ENCODE results near the gene EML6. TPM values are rescaled to one million over a fixed set of nuclear protein-coding genes. Genes with fewer than 3 reads are reported as not detected.

EML6 gene
- total RNA-seq, 1 experiment from 2014 or later: 5.2 TPM

GRCh38 chr2:54699665-54700064, 23.8 kb upstream of the EML6 start:
- no peak for TF ChIP-seq CTCF (IDR thresholded peaks at IDR 0.05; ENCODE audit: insufficient read depth in 1 of 2, low read depth in 1 of 2, low read length in 1 of 2, severe bottlenecking in 1 of 2, unreplicated experiment in 1 of 2)
- ChIA-PET POLR2A (no interaction called here), CTCF (no interaction called here)
- H3K27ac Mint-ChIP-seq (ENCODE audit: unreplicated experiment): no peak overlapping the region
- Histone ChIP-seq H3K4me1 (peaks cover 8% of the 10 kb centered on the region), H3K36me3 (ENCODE audit: control insufficient read depth, insufficient read depth, low read length) (no peaks in the 10 kb centered on the region), H3K4me3 (ENCODE audit: low read depth, low read length) (no peak overlapping the region), H3K27me3 (replicated peaks; ENCODE audit: control insufficient read depth, insufficient read depth, low read length) (no peaks in the 10 kb centered on the region), H3K9me3 (no peaks in the 10 kb centered on the region)
- no TSS peak for BruUV-seq (replicated peaks)
- H3K4me3 Mint-ChIP-seq (ENCODE audit: unreplicated experiment): no peak overlapping the region
- peaks cover 25% of the 10 kb centered on the region for H3K9me3 Mint-ChIP-seq (ENCODE audit: unreplicated experiment)
- no peaks in the 10 kb centered on the region for H3K36me3 Mint-ChIP-seq (ENCODE audit: insufficient read depth, unreplicated experiment)
- DNase-seq: no peak
- intact Hi-C loops (cut with micrococcal nuclease; ENCODE audit: unreplicated experiment): no loop called here
- H3K4me1 Mint-ChIP-seq (ENCODE audit: low read depth, unreplicated experiment): no peaks in the 10 kb centered on the region
- peaks cover 2% of the 10 kb centered on the region for H3K27me3 Mint-ChIP-seq (ENCODE audit: insufficient read depth, unreplicated experiment)

- Mint-ChIP-seq H3K27me3 (ENCODE audit: insufficient read depth, unreplicated experiment) (peaks cover 2% of the 10 kb centered on the region), H3K9me3 (ENCODE audit: unreplicated experiment) (peaks cover 25% of the 10 kb centered on the region), H3K36me3 (ENCODE audit: insufficient read depth, unreplicated experiment) (no peaks in the 10 kb centered on the region), H3K4me3 (ENCODE audit: unreplicated experiment) (no peak overlapping the region), H3K4me1 (ENCODE audit: low read depth, unreplicated experiment) (no peaks in the 10 kb centered on the region), H3K27ac (ENCODE audit: unreplicated experiment) (no peak overlapping the region)
- BruUV-seq (replicated peaks): no TSS peak
- H3K27me3 ChIP-seq (replicated peaks; ENCODE audit: control insufficient read depth, insufficient read depth, low read length): no peaks in the 10 kb centered on the region
- H3K9me3 ChIP-seq: no peaks in the 10 kb centered on the region
- no peaks in the 10 kb centered on the region for H3K36me3 ChIP-seq (ENCODE audit: control insufficient read depth, insufficient read depth, low read length)
- DNase-seq: no peak
- intact Hi-C loops (cut with micrococcal nuclease; ENCODE audit: unreplicated experiment): no loop called here
- ChIA-PET POLR2A (no interaction called here), CTCF (no interaction called here)
- no peak for TF ChIP-seq CTCF (IDR thresholded peaks at IDR 0.05; ENCODE audit: insufficient read depth in 1 of 2, low read depth in 1 of 2, low read length in 1 of 2, severe bottlenecking in 1 of 2, unreplicated experiment in 1 of 2)
- peaks cover 21% of the 10 kb centered on the region for H3K4me1 ChIP-seq
- no peak overlapping the region for H3K4me3 ChIP-seq (ENCODE audit: low read depth, low read length)
These were observed 22.4 kb upstream of the EML6 start for GRCh38 chr2:54701029-54701428.

DNA sequence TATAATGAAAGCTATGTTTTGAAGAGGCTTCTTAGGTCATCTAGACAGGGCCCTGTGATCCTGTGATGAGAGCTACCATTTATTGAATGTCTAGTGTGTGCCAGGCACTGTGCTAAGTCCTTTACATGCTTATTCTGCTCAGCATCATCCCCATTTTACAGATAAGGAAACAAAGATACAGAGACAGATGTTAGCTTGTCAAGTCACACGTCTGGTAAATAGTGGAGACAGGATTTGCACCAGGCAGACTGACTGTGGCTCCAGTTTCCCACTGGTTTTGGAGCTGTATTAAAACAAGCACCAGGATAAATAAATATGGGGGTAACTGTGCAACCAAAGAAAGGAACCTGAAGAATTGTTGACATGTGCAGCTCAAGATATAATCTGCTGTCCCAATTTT, 19.2 kb upstream of the EML6 start:
- no peak overlapping the region for H3K27ac Mint-ChIP-seq (ENCODE audit: unreplicated experiment)
- POLR2A ChIA-PET: interaction anchor here (0.5 to 0.7 kb wide), 2 partner anchors 590 to 733 kb away, joined by 3 to 6 read pairs; partner anchors contain the start of gene PSME4
- CTCF ChIA-PET: interaction anchor here (0.6 to 3.0 kb wide), 15 partner anchors 9 to 597 kb away, joined by 3 to 79 read pairs (median 6); partner anchors contain the start of gene RTN4

More for the DNA sequence above, 19.2 kb upstream of the EML6 start:
- no peaks in the 10 kb centered on the region for H3K4me1 Mint-ChIP-seq (ENCODE audit: low read depth, unreplicated experiment)
- DNase-seq: no peak
- no peaks in the 10 kb centered on the region for H3K9me3 ChIP-seq
- peaks cover 11% of the 10 kb centered on the region for H3K9me3 Mint-ChIP-seq (ENCODE audit: unreplicated experiment)
- no peaks in the 10 kb centered on the region for H3K36me3 Mint-ChIP-seq (ENCODE audit: insufficient read depth, unreplicated experiment)
- peaks cover 2% of the 10 kb centered on the region for H3K27me3 Mint-ChIP-seq (ENCODE audit: insufficient read depth, unreplicated experiment)
- no peaks in the 10 kb centered on the region for H3K36me3 ChIP-seq (ENCODE audit: control insufficient read depth, insufficient read depth, low read length)
- H3K27me3 ChIP-seq (replicated peaks; ENCODE audit: control insufficient read depth, insufficient read depth, low read length): no peaks in the 10 kb centered on the region
- intact Hi-C loops (cut with micrococcal nuclease; ENCODE audit: unreplicated experiment): loop anchor here (1.0 to 2.0 kb wide), 7 partner anchors 13 to 597 kb away; partner anchors contain the start of gene ACYP2
- BruUV-seq (replicated peaks): no TSS peak
- peaks cover 35% of the 10 kb centered on the region for H3K4me1 ChIP-seq
- no peak for TF ChIP-seq CTCF (IDR thresholded peaks at IDR 0.05; ENCODE audit: insufficient read depth in 1 of 2, low read depth in 1 of 2, low read length in 1 of 2, severe bottlenecking in 1 of 2, unreplicated experiment in 1 of 2)
- H3K4me3 ChIP-seq (ENCODE audit: low read depth, low read length): no peak overlapping the region
- H3K4me3 Mint-ChIP-seq (ENCODE audit: unreplicated experiment): no peak overlapping the region

Data from Caco-2 (cell line).